SK-N-SH (cell line): ENCODE results near the gene MAP4K5. TPM values are rescaled to one million over a fixed set of nuclear protein-coding genes. Genes with fewer than 3 reads are reported as not detected.
A peak's percentile ranks its signal among the peaks of the same experiment; 100 is the strongest.

Experiments
- CTCF ChIA-PET: fragments of 300-600, 350-600 bp; formaldehyde crosslinking; extraction: SDS; loops from one replicate; lab custom pipeline; 2021; lab: Yijun Ruan, JAX
- POLR2A ChIA-PET: fragments of 350-600 bp; sonication (Branson Sonifier 250); formaldehyde crosslinking; extraction: SDS; loops from one replicate; lab custom pipeline; 2020; ENCODE audit warnings: antibody characterized with exemption, inconsistent platforms; lab: Yijun Ruan, JAX
- DNase-seq: peaks from one replicate; pipeline ENCODE4 v3.0.0; 2012
- H2AFZ ChIP-seq: fragments of 200-600 bp; sonication (generic); 2 replicates; pipeline ENCODE4 v1.8.1; 2016; ENCODE audit warnings: antibody characterized with exemption, mild to moderate bottlenecking, low read depth
- H3F3A ChIP-seq: fragments of 200-600 bp; sonication (generic); replicated peaks from 2 replicates; pipeline ENCODE3; 2016; ENCODE audit warnings: antibody characterized with exemption, mild to moderate bottlenecking; ENCODE audit not compliant: insufficient read depth
- H3K27ac ChIP-seq, 2 experiments: fragments of 200-500 bp in 1 of 2; fragments of 200-600 bp in 1 of 2; sonication (Bioruptor generic) in 1 of 2; sonication (generic), shearing (Covaris generic) in 1 of 2; 2 replicates each; pipeline versions ENCODE4 v1.5.1 to v1.6.1; 2014 to 2016; ENCODE audit warnings: low read depth in 2 of 2, inconsistent platforms in 1 of 2, low read length in 1 of 2, mild to moderate bottlenecking in 1 of 2, mixed read lengths in 1 of 2
- H3K27me3 ChIP-seq: fragments of 200-600 bp; sonication (generic), shearing (Covaris generic); 2 replicates; pipeline ENCODE4 v1.6.1; 2016; ENCODE audit warnings: mixed run types; ENCODE audit not compliant: insufficient read depth
- H3K36me3 ChIP-seq, 2 experiments: fragments of 200-500 bp in 1 of 2; fragments of 200-600 bp in 1 of 2; sonication (Bioruptor generic) in 1 of 2; sonication (generic) in 1 of 2; replicated peaks in 1 of 2; 2 replicates each; pipeline versions ENCODE3 to v1.5.1; 2014 to 2016; ENCODE audit warnings: low read length in 1 of 2, mild to moderate bottlenecking in 1 of 2; ENCODE audit not compliant: insufficient read depth in 2 of 2, control insufficient read depth in 1 of 2
- H3K4me1 ChIP-seq, 2 experiments: fragments of 200-500 bp in 1 of 2; fragments of 200-600 bp in 1 of 2; sonication (Bioruptor generic) in 1 of 2; sonication (generic), shearing (Covaris generic) in 1 of 2; 2 replicates each; pipeline versions ENCODE4 v1.5.1 to v1.6.1; 2014 to 2016; ENCODE audit warnings: low read depth in 1 of 2, low read length in 1 of 2, mixed run types in 1 of 2; ENCODE audit not compliant: insufficient read depth in 2 of 2, control insufficient read depth in 1 of 2
- H3K4me2 ChIP-seq: fragments of 200-600 bp; sonication (generic), shearing (Covaris generic); 2 replicates; pipeline ENCODE4 v1.6.1; 2017; ENCODE audit warnings: mixed run types
- H3K4me3 ChIP-seq, 2 experiments: fragments of 200-500 bp in 1 of 2; fragments of 200-600 bp in 1 of 2; sonication (Bioruptor generic) in 1 of 2; sonication (generic), shearing (Covaris generic) in 1 of 2; 2 replicates each; pipeline versions ENCODE4 v1.5.1 to v1.8.1; 2014 to 2016; ENCODE audit warnings: low read depth in 2 of 2, inconsistent platforms in 1 of 2, low read length in 1 of 2, mild to moderate bottlenecking in 1 of 2, mixed read lengths in 1 of 2, moderate library complexity in 1 of 2
- H3K79me2 ChIP-seq: fragments of 200-600 bp; sonication (generic); 2 replicates; pipeline ENCODE4 v1.8.1; 2017; ENCODE audit warnings: mild to moderate bottlenecking; ENCODE audit not compliant: insufficient read depth
- H3K9ac ChIP-seq: fragments of 200-600 bp; sonication (generic); 2 replicates; pipeline ENCODE4 v1.6.1; 2017; ENCODE audit warnings: mixed run types
- H3K9me2 ChIP-seq: fragments of 200-600 bp; sonication (generic); 2 replicates; pipeline ENCODE4 v1.6.1; 2017; ENCODE audit warnings: mixed run types
- H3K9me3 ChIP-seq: fragments of 200-600 bp; sonication (generic); 2 replicates; pipeline ENCODE4 v1.6.1; 2017; ENCODE audit warnings: mixed run types, mild to moderate bottlenecking, moderate library complexity
- H4K20me1 ChIP-seq: fragments of 200-600 bp; sonication (generic); 2 replicates; pipeline ENCODE4 v1.6.1; 2017; ENCODE audit warnings: mild to moderate bottlenecking, mixed run types; ENCODE audit not compliant: insufficient read depth
- CTCF ChIP-seq: fragments of 200-600 bp; sonication (generic); IDR thresholded peaks from 2 replicates; pipeline ENCODE4 v1.6.1; 2017; ENCODE audit warnings: antibody characterized with exemption, mild to moderate bottlenecking, moderate library complexity
- EP300 ChIP-seq, 2 experiments: IDR thresholded peaks; 2 replicates each; pipeline versions ENCODE4 v1.4.0 to v1.6.1; 2012; ENCODE audit warnings: borderline replicate concordance in 1 of 2, low read depth in 1 of 2, low read length in 1 of 2
- EZH2phosphoT487 ChIP-seq: fragments of 200-600 bp; sonication (generic); IDR thresholded peaks from 2 replicates; pipeline ENCODE4 v1.6.1; 2017; ENCODE audit warnings: low read depth, mixed run types, mild to moderate bottlenecking, antibody characterized with exemption, moderate library complexity, borderline replicate concordance
- GATA2 ChIP-seq: sonication (generic); formaldehyde crosslinking; IDR thresholded peaks from 2 replicates; pipeline ENCODE4 v1.5.0; 2020; ENCODE audit warnings: mild to moderate bottlenecking, missing genetic modification reagents
- PBX3 ChIP-seq: IDR thresholded peaks from 2 replicates; pipeline ENCODE4; 2012
- POLR2AphosphoS5 ChIP-seq: IDR thresholded peaks from 2 replicates; pipeline ENCODE4 v1.6.1; 2012; ENCODE audit warnings: low read depth, low read length
- RAD21 ChIP-seq: IDR thresholded peaks from 2 replicates; pipeline ENCODE4 v1.6.1; 2012; ENCODE audit warnings: mild to moderate bottlenecking, low read length
- RCOR1 ChIP-seq: fragments of 150-350 bp; IDR thresholded peaks from 2 replicates; pipeline ENCODE4 v1.6.1; 2017; ENCODE audit warnings: antibody characterized with exemption, low read length
- RXRA ChIP-seq: IDR thresholded peaks from 2 replicates; pipeline ENCODE4 v1.4.0; 2012; ENCODE audit warnings: low read depth, mild to moderate bottlenecking, borderline replicate concordance
- SMC3 ChIP-seq: IDR thresholded peaks from 2 replicates; pipeline ENCODE4 v1.6.1; 2012; ENCODE audit warnings: low read depth, low read length, improper control_type of control experiment
- ZBTB33 ChIP-seq: IDR thresholded peaks from 2 replicates; pipeline ENCODE4 v1.4.0; 2012; ENCODE audit warnings: low read depth, borderline replicate concordance
- WGBS: methylation state at CpG from one replicate; pipeline ENCODE4 v1.1.6; 2017; ENCODE audit warnings: low lambda C conversion rate; 5-methylcytosine and 5-hydroxymethylcytosine counted together
- polyA plus RNA-seq, 3 experiments: library from polyadenylated mRNA; depleted of rRNA; stranded (reverse); fragments of >200 nt; gene quantifications; 2 replicates each; pipeline ENCODE4 v1.2.3, GENCODE V29; 2012

Gene MAP4K5
- polyA plus RNA-seq, 1 of the 3 experiments (the other 2 are of a cell fraction) = 31.8 TPM

GRCh38 chr14:50544911-50545310 is 12.5 kb upstream of the MAP4K5 start:
- Histone ChIP-seq H3K27me3 (no peaks in the 10 kb centered on the region), H3K4me1 (no peaks in the 10 kb centered on the region; a peak in 1 of 4 replicates), H3K4me2 (no peak overlapping the region), H3K79me2 (no peaks in the 10 kb centered on the region), H3K27ac (no peak overlapping the region), H2AFZ (no peak overlapping the region), H3K9me3 (no peaks in the 10 kb centered on the region), H3K9ac (no peak overlapping the region), H3K4me3 (no peak overlapping the region), H3K9me2 (no peaks in the 10 kb centered on the region), H3K36me3 (no peaks in the 10 kb centered on the region), H4K20me1 (no peaks in the 10 kb centered on the region), H3F3A (no peaks in the 10 kb centered on the region)
- CTCF ChIA-PET = interaction anchor here (1.2 to 1.9 kb wide), 6 partner anchors 13 to 223 kb away, joined by 3 to 6 read pairs (median 4); partner anchors contain the start of genes ATL1 and MAP4K5
- 89% methylated on average over 3 of the region's 3 CpGs for WGBS
- DNase-seq = no peak
- no peak for TF ChIP-seq POLR2AphosphoS5
- TF ChIP-seq RCOR1 = no peak
- TF ChIP-seq RXRA = no peak
- POLR2A ChIA-PET = interaction anchor here (1.2 kb wide), 1 partner anchor 124 kb away, joined by 3 read pairs; the partner anchor contains the start of gene SAV1

GRCh38 chr14:50542941-50543418 is 10.6 kb upstream of the MAP4K5 start:
- DNase-seq = peak; percentile 51

More at GRCh38 chr14:50542941-50543418, 10.6 kb upstream of the MAP4K5 start:
- H2AFZ ChIP-seq = no peak overlapping the region
- no peaks in the 10 kb centered on the region for H3K36me3 ChIP-seq
- no peak overlapping the region for H3K9ac ChIP-seq
- H3K79me2 ChIP-seq = no peaks in the 10 kb centered on the region
- H3K27me3 ChIP-seq = no peaks in the 10 kb centered on the region
- H3K9me2 ChIP-seq = no peaks in the 10 kb centered on the region
- WGBS = 11% methylated on average over 2 of the region's 2 CpGs
- H3K4me3 ChIP-seq = no peak overlapping the region; a peak in 1 of 4 replicates
- ChIA-PET CTCF (interaction anchor here (0.6 to 2.0 kb wide), 32 partner anchors 11 to 772 kb away, joined by 3 to 37 read pairs (median 4); partner anchors contain the start of genes ATL1, DMAC2L, L2HGDH and MAP4K5), POLR2A (interaction anchor here (0.9 kb wide), 1 partner anchor 17 kb away, joined by 3 read pairs; the partner anchor contains the start of gene ATL1)
- H3K4me1 ChIP-seq = no peaks in the 10 kb centered on the region; a peak in 1 of 4 replicates
- H3K4me2 ChIP-seq = no peak overlapping the region
- H3K9me3 ChIP-seq = no peaks in the 10 kb centered on the region
- no peaks in the 10 kb centered on the region for H4K20me1 ChIP-seq
- peak overlapping the region in 1 of 2 experiments; percentile 48; a peak in 2 of 4 replicates for H3K27ac ChIP-seq
- TF ChIP-seq EP300 (IDR thresholded peaks at IDR 0.05; ENCODE audit: borderline replicate concordance in 1 of 2, low read depth in 1 of 2, low read length in 1 of 2) (peak in 1 of 2 experiments; percentile 73; a peak in 1 of 4 replicates), CTCF (peak; percentile 68), ZBTB33 (no peak), PBX3 (peak; percentile 83), EZH2phosphoT487 (no peak), SMC3 (peak; percentile 65), RAD21 (peak; percentile 62), GATA2 (CRISPR knock-in tag) (peak; percentile 82)
- no peaks in the 10 kb centered on the region for H3F3A ChIP-seq
